Astrocyte of the hippocampus (primary cell): ENCODE results near the gene UBE2R2.
A peak's percentile ranks its signal among the peaks of the same experiment; 100 is the strongest.
"Not testable (repeated sequence)": the region's sequence is repeated elsewhere in the genome, so short reads cannot be mapped to it uniquely, and the experiment has no call there.

Experiments
- DNase-seq: peaks from one replicate; pipeline ENCODE4 v3.0.0; 2011; ENCODE audit warnings: low read depth, low spot score

UBE2R2 gene

DNA sequence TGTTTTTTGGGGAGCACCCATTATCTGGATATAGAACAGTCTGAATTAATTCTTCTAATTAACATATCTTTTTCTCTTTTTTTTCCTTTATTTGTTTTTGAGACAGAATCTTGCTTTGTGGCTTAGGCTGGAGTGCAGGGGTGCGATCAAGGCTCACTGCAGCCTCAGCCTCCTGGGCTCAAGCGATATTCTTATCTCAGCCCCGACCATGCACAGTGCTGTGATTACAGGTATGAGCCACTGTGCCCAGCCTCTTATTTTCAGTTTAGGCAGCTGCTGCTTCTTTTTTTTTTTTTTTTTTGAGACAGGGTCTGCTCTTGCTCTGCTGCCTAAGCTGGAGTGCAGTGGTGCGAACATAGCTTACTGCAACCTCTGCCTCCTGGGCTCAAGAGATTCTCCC, 20.2 kb downstream of the UBE2R2 start:
- DNase-seq: no peak

DNA sequence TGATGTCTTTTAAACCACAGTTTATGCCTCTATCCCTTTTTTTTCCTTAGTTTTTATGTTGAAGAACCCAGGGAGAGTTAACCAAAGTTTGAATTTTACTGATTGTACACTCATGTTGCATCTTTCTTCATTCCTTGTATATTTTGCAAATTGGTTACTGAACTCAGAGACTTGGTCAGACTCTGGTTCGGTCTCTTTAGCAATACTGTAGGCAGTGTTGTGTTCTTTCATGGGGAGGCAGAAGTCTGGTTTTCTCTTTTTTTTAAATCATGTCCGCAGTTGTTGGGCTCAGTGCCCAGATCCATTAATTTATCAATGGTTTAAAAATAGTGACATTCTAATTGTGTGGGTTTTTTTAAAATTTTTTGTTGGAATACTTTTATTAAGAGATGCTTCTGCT, 23.4 kb downstream of the UBE2R2 start:
- no peak for DNase-seq

DNA sequence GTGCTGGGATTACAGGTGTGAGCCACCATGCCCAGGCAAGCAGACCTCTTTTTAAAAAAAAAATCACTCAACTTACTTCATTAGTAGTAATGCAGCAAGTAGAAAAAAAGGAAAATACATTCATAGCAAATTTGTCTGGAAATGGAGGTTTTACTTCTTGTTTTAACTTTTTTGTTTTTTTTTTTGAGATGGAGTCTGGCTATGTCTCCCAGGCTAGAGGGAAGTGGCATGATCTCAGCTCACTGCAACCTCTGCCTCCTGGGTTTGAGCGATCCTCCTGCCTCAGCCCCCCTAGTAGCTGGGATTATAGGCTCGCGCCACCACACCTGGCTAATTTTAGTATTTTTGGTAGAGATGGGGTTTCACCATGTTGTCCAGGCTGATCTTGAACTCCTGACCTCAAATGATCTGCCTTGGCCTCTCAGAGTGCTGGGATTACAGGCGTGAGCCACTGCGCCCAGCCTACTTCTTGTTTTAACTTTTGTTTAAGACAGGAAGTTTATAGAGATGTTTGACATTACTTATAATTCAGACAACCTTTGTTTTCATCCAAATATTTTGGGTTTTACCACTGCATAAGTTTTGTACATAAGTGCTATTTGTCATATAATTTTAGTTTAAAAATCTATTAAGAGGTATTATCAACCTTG, 26.5 kb downstream of the UBE2R2 start:
- no peak for DNase-seq

DNA sequence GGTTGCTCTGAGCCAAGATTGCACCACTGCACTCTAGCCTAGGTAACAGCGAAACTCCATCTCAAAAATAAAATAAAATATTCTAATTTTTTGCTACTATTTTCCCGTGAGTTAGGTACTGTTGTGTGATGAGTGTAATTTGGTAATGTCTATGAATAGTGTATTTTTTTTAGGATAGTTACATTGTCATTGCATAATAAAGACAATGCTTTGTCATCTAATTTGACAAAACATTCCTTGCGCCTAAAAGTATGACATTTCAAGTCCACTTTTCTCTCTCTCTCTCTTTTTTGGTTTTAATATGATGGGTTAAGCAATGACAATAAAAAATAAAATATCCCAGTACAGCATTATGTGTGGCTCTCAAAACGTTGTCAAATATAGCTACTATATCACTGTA, 29.3 kb downstream of the UBE2R2 start:
- DNase-seq: no peak

DNA sequence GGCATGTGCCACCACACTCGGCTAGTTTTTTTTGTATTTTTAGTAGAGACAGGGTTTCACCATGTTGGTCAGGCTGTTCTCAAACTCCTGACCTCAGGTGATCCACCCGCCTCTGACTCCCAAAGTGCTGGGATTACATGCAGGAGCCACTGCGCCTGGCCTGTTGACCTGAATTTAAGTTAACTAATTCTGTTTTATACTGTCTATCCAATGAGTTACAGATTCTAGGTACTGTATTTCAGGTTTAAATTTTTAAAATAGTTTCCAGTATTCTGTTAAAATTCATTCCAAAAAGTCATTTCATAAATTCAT, 30.9 kb downstream of the UBE2R2 start:
- not testable (repeated sequence) for DNase-seq

DNA sequence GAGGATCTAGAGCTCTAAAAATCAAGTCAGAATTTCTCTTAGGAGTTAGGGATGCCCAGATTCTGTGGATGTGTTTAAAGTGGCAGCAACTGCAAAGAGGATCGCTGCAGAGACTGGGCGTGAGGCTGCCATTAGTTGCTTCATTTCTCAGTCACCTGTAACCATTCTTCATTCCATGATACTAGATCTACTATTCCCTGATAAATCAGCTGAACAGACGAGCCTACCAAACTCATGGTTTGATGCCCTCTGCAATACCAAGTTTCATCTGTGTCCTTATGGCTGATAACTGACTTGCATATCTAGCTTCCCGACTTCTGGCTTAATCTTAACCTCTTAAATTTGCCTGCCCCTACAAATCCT, 33.3 kb downstream of the UBE2R2 start:
- no peak for DNase-seq

DNA sequence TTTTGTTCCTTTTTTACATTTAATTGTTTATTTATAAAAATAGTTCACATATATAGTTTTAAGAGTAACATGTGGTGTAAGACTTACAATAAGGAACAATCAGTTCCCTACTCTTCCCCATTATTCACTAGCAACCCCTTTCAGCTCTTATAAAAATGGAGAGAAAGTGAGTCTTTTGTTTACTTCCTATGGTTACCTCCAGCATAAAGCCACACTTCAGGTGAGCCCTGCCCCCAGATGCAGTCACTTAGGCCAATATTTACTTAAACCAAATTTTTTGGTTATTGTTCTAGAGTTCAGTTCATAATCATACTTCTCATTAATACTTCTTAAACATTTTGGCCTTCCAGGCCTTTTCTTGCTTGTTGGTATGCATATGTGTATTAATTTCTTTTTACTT, 33.7 kb downstream of the UBE2R2 start:
- no peak for DNase-seq

DNA sequence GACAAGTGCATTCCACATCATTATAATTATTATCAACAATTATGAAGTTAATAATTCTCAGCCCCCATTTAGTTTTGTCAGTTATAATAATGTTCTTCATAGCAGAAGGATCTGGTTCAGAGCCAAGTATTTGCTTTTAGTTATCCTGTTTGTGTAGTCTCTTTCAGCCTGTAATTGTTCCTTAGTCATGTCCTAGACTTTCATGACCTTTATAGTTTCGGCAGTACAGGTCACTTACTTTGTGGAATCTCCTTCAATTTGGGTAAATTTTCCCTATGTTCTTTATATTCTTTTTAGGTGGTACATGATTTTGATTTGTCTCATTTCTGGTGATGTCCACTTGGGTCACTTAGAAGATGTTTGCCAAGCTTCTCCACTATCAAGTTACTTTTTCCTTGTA, 34.3 kb downstream of the UBE2R2 start:
- no peak for DNase-seq

DNA sequence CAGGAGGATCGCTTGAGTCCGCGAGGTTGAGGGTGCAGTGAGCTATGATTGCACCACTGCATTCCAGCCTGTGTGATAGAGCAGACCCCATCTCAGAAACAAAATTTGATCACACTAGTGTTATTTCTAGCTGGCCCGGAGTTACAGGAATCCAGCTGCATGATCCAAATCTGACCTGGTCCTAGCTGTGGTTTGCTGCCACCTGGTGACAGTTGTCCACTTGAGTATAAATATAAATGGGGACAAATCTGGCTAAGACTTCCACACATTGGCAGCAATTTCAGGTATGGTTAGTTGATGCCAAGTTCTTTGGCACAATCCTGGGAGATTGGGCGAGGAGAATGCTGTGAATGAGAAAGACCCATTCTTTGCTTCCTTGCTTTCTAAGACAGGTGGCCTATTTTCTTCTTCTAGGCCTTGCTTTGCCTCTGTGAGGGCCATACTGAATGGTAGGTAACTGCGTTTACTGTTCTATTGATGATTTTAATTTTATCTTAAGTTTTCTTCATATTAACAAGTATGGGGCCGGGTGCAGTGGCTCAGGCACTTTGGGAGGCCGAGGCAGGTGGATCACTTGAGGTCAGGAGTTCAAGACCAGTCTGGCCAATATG, 35.4 kb downstream of the UBE2R2 start:
- peak; percentile 60 for DNase-seq

DNA sequence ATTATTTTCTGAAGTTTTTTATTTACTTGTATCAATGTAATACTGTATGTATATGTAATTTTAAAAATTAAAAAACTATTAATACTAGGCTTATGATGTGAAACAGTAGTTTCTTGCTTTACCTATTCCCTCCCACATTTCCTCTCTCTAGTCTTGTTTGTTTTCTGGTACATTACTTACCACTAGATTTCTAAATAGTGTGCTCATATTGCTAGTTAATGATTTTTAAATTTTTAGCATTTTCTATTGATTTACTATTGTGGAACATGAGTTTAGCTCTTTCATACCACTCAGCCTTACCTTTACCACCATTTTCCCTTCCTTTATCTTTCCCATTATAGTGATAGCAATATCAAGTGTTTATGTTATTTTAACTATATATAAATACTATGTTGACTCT, 39.3 kb downstream of the UBE2R2 start:
- DNase-seq: no peak

DNA sequence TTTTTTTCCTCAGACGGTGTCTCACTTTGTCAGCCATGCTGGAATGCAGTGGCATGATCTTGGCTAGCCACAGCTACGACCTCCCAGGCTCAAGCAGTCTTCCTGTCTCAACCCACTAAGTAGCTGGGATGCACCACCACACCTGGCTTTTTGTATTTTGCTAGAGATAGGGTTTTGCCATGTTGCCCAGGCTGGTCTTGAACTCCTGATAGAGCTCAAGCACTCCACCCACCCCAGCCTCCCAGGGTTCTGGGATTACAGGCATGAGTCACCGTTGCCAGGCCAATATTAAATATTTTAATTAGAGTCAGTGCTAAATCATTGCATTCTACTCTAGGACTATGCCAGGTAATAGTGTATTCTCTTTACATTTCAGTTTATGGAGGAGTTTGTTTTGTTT, 41.5 kb downstream of the UBE2R2 start:
- DNase-seq: peak; percentile 33

DNA sequence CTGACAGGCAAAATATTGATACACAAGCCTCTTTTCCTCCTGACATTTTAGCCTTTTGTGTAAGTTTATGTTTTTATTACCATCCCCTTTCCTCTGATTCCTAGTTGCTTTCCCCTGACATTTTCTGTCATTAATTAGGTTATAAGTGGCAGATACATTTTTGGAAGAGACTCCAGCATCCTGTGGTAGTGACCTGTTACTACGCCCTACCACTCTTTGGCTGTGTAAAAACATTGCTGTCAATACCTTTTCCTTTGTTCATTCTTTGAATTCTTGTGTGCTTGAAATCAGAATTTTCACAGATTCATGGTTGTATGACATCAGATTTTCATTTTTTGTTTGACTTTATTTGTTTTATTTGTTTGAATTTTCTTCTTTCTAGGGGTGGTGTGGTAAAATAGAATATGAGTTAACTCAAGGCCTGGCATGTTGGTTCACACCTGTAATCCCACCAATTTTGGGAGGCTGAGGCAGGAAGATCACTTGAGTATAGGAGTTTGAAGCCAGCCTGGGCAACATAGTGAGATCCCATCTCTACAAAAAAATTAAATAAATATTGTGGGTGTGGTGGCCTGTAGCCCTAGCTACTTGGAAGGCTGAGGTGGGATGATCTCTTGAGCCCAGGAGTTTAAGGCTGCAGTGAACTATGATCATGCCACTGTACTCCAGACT, 43.4 kb downstream of the UBE2R2 start:
- DNase-seq: peak; percentile 24

DNA sequence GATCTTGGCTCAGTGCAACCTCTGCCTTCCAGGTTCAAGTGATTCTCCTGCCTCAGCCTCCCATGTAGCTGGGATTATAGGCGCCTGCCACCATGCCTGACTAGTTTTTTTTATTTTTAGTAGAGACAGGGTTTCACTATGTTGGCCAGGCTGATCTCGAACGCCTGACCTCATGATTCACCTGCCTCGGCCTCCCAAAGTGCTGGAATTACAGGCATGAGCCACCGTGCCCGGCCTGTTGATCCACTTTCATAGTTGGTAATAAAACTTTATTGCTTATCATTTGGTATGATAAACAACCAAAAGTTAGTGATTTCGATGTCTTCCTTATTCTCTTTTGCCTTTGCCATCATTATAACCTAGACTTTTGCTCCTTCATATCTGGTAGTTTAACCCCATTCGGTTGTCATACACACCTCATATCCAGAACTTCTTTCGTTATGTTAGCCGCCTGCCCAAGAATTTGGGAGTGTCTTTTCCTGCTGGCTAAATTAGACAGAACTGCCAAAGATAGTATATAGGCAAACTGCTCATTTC, 45.0 kb downstream of the UBE2R2 start:
- no peak for DNase-seq

DNA sequence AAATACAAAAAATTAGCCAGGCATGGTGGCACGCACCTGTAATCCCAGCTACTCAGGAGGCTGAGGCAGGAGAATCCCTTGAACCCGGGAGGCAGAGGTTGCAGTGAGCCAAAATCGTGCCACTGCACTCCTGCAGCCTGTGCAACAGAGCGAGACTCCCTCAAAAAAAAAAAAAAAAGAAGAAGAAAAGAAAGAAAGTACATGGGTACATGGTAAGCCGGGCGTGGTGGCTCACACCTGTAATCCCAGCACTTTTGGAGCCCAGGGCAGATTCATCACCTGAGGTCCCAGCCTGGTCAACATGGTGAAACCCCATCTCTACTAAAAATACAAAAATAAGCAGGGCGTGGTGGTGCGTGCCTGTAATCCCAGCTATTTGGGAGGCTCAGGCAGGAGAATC, 46.1 kb downstream of the UBE2R2 start:
- not testable (repeated sequence) for DNase-seq

DNA sequence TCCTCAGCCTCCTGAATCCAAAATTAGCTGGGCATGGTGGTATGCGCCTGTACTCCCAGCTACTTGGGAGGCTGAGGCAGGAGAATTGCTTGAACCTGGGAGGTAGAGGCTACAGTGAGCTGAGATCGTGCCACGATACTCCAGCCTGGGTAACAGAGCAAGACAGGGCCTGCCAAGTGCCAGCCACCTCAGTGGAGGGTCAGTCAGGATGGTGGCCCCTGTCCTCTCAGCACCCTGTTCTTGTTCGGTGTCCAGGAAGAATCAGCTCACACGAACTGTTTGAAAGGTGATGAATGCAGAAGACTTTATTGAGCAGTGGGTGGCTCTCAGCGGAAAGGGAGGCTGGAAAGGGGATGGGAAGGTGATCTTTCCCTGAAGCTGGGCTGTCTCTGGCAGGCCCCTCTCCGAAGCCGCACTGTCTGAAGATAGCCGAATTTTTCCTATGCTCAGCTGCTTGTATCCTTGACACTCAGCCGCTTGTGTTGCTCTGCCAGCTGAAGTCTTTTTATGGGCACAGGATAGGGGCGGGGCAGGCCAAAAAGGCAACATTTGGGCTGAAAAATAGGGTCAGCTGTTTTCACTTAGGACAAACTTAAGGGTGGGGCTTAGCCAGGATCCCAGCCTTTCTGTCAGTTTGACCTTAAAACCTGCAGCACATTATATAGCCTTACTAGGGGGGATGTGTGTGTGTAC, 50.9 kb downstream of the UBE2R2 start:
- DNase-seq: no peak

DNA sequence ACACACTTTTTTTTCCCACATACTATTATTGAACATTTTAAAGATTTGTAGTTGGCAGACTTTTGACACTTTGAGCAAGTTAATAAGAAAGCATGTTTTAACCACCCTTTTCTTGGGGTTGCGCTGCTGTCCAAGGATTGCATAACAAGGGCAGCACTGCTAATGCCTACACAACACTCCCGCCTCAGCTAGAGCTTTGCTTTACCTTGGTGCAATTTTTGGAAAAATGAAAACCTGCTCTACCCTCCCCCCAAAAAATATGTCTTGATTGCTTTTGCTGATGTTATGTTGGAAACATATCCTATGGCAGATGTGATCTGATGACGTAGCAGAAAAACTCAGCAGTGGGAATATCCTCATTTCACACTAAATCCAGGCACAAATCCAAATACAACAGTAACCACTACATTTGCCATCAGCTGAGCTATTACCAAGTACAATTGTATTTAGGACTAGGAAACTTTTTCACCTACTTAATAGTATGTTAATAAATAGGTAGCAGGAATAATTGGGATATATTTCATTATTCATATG, 51.5 kb downstream of the UBE2R2 start:
- peak; percentile 65 for DNase-seq

DNA sequence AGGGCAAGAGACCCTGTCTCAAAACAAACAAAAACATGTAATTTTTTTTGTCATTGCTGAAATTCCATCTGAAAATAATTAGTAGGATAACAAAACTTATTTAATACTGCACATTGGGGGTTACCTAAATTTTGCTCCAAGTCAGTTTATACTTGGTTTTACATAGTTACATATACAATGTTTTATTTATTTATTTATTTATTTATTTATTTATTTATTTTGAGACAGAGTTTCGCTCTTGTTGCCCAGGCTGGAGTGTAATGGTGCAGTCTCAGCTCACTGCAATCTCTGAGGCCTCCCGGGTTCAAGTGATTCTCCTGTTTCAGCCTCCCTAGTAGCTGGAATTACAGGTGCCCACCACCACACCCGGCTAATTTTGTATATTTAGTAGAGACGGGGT, 52.3 kb downstream of the UBE2R2 start:
- not testable (repeated sequence) for DNase-seq

DNA sequence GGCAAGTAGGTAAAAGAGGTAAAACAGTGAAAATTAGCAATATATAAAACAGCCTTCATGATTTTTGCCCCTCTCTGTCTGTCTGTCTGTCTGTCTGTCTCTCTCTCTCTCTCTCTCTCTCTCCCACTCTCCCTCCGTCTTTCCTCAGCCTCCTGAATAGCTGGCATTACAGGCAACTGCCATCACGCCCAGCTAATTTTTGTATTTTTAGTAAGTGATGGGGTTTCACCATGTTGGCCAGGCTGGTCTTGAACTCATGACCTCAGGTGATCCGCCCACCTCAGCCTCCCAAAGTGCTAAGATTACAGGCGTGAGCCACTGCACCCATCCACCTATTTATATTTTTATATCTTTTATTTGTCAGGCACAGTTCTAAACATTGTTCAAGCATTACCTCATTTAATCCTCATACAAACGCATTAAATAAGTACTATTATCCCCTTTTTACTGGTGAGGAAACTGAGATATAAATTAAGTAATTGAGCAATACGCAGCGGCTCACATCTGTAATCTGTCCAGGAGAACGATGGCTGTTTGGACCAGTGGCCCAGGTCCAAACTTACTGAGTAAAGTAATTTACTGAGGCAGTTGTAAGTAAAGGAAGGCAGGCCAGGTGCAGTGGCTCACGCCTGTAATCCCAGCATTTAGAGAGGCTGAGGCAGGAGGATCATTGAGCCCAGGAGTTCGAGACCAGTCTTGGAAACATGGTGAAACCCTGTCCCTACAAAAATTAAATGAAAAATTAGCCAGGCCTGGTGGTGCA, 60.9 kb downstream of the UBE2R2 start:
- DNase-seq: no peak

DNA sequence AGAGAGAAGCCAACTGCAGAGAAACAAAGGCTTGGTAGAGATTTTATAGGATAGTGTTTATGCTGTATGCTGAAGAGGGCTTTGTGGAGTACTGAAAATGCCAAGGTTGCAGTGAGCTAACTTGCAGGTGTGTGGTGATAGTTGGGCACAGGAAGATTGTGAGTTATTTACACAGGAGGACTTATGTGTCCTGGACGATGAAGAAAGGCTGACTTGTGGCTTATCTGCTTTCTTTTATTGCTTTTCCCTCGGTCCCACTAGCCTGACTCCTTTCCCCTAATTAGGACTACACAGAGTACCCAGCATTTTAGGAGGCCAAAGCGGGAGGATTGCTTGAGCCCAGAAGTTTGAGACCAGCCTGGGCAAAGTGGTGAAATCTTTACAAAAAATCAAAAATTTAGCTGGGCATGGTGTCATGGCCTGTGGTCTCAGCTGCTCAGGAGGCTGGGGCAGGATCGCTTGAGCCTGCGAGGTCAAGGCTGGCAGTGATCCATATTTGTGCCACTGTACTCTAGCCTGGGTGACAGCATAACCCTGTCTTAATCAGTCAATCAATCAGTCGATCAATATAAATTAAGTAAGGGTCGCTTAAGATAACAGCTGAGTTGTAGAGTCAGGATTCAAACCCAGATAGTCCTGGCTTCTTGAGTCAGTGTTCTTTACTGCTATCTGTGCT, 61.9 kb downstream of the UBE2R2 start:
- DNase-seq: no peak

DNA sequence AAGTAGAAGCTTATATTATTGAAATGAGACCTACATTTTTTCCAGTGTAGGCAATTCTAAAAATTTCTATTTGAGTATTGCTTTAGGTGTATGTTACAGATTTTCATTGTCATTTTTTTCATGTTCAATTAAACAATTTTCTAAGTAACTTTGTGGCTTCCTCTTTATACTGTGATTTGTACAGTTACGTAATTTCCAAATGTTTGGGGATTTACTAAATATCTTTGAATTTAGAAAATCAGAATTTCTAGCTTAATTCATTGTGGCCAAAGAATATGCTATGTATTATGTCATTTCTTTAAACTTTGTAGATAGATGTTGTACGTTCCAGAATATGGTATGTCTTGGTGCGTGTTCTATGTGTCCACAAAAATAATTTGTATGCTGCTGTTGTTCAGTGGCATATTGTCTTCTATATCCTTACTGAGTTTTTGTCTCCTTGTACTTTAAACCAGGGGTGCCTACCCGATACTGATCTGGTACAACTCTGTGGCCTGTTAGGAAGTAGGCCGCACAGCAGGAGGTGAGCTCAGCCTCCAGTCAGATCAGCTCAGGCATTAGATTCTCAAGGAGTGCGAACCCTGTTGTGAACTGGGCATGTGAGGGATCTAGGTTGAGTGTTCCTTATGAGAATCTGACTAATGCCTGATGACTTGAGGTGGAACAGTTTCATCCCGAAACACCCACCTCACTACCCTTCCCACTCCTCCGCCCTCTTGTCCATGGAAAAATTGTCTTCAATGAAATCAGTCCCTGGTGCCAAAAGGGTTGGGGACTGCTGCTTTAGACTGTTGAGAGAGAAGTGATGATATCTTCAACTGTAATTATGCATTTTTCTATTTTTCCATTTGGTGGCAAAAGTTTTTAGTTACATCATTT, 63.5 kb downstream of the UBE2R2 start:
- DNase-seq: no peak
